Heart right ventricle (tissue), 16 donors: ENCODE measurements around the gene TWNK. TPM values are rescaled to one million over a fixed set of nuclear protein-coding genes. Genes with fewer than 3 reads are reported as not detected.

ENCODE experiments used
- ATAC-seq, 8 donors: fragments of 200-7000 bp; cut with Tn5 transposase; one replicate each; pipeline ENCODE4 v1.9.1; 2020; ENCODE audit warnings: mild to moderate bottlenecking in 8 of 8, moderate library complexity in 8 of 8, moderate number of reproducible peaks in 1 of 8
- DNase-seq, 2 donors: peaks; one replicate each; pipeline ENCODE4 v3.0.0-alpha.2; 2020
- H3K27ac ChIP-seq, 10 donors: fragments of 200-600 bp; sonication (generic) in 2 of 10; one replicate each; pipeline versions ENCODE4 v1.5.0 to v1.8.0; 2020 to 2022; ENCODE audit warnings: mild to moderate bottlenecking in 3 of 10
- H3K27me3 ChIP-seq, 7 donors: fragments of 200-600 bp; one replicate each; pipeline ENCODE4 v1.8.0; 2021 to 2022; ENCODE audit warnings: mild to moderate bottlenecking in 2 of 7
- H3K36me3 ChIP-seq, 9 donors: fragments of 200-600 bp; sonication (generic) in 1 of 9; one replicate each; pipeline versions ENCODE4 v1.5.0 to v1.8.0; 2020 to 2022; ENCODE audit warnings: mild to moderate bottlenecking in 2 of 9
- H3K4me1 ChIP-seq, 9 donors: fragments of 200-600 bp; sonication (generic) in 1 of 9; one replicate each; pipeline versions ENCODE4 v1.5.0 to v1.8.0; 2020 to 2022; ENCODE audit warnings: mild to moderate bottlenecking in 4 of 9
- H3K4me3 ChIP-seq, 10 donors: fragments of 200-600 bp; sonication (generic) in 2 of 10; one replicate each; pipeline versions ENCODE4 v1.5.0 to v1.8.0; 2020 to 2022; ENCODE audit warnings: mild to moderate bottlenecking in 7 of 10, moderate library complexity in 2 of 10
- H3K9me3 ChIP-seq, 11 donors: fragments of 200-600 bp in 10 of 11; sonication (generic) in 2 of 11; one replicate each; pipeline versions ENCODE4 v1.5.0 to v1.8.0; 2013 to 2022; ENCODE audit warnings: mild to moderate bottlenecking in 2 of 11, control low read depth in 1 of 11, moderate library complexity in 1 of 11
- WGBS, 2 donors: extraction: QIAGEN DNeasy Blood & Tissue Kit; methylation state at CpG; one replicate each; pipeline ENCODE4 v1.1.7; 2013; ENCODE audit warnings: inconsistent platforms in 1 of 2; 5-methylcytosine and 5-hydroxymethylcytosine counted together
- intact Hi-C, 10 donors: fragments of 100-400 bp; cut with DNase I; formaldehyde crosslinking; loops; one replicate each; pipeline versions ENCODE4 v1.11.1 to v1.14.2; 2022
- polyA plus RNA-seq, 2 donors: library from polyadenylated mRNA; stranded (reverse); fragments of 200-250 nt; gene quantifications; one replicate each; pipeline ENCODE4 v1.2.3, GENCODE V29; 2013
- total RNA-seq, 10 donors: library from RNA; stranded (reverse); fragmentation: NEBNext Ultra II Directional in 3 of 10; extraction: Animal tissue kit (Norgen Biotek cat#: 25700) in 3 of 10; gene quantifications; one replicate each; pipeline versions ENCODE4 v1.2.1 to v1.2.4, GENCODE V29; 2021 to 2023
- TF ChIP-seq, protein P1 (sequence below), 9 donors: fragments of 200-600 bp; sonication (generic) in 2 of 9; IDR thresholded peaks; one replicate each; pipeline versions ENCODE4 v1.5.0 to v1.8.0; 2021 to 2022; ENCODE audit warnings: antibody characterized with exemption in 9 of 9, mild to moderate bottlenecking in 5 of 9, moderate library complexity in 1 of 9
- donor health status: Arrhythmogenic right ventricular cardiomyopathy.
- donor health status: ischemic (EF 13 %, LVEDD 7.1; RV severe dilation, severe dysfunction).
- donor health status: healthy with polysubstance abuse.
- donor health status: DM: no; HTN: yes; CAD: no.
- donor health status: DM: no; HTN: no; CAD: no.
- donor health status: ischemic (EF 25% LVEDD 6.9; RV normal size, moderate dysfunction).
- donor health status: ischemic (EF 25% LVEDD 5.7; RV mildly dilated, moderate dysfunction).
- donor health status: healthy.
- donor health status: DM: yes; HTN: yes; CAD: no.
- donor health status: Ischemic cardiomyopathy.
- donor health status: ischemic (EF 35%, LVEDD 5.7; RV mildly dilated, moderate dysfunction).
- donor health status: nonischemic (EF 11% LVEDD 7.7; RV severe dilation, severe dysfunction).
- donor health status: DM: yes; HTN: yes; CAD: no.
- donor health status: PGD.
- donor health status: ischemic (EF 29% LVEDD 5.4; RV normal size, mild dysfunction).
- donor health status: nonischemic (EF 23%, LVEDD 6.1; RV moderate dilation, normal function).

Gene TWNK
- total and polyA plus RNA-seq, 12 donors: 4.2 to 7.7 (median 5.4) TPM

DNA sequence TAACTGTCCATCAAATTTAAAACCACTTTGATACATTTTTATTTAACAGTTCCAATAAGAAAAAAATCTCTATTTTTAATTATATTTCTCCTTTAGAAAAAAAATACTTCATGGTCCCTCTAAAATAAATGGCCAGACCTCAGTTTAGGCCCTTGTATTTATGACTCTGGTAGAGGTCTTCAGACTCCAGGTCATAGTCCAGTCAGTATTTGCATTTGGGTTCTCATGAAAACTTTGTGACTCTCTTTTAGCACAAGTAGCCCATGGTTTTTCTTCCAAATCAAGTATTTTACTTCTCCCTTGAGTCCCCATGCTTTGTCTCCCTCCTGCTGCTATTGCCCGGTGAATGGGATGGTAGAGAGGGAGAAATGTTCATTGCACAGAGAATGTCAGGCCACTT lies 23.5 kb upstream of the TWNK start:
- Histone ChIP-seq H3K9me3 (no peaks in the 10 kb centered on the region), H3K36me3 (peaks cover 0 to 81% (median 29%) of the 10 kb centered on the region in 9 donors), H3K4me3 (no peak overlapping the region), H3K27ac (no peak overlapping the region), H3K27me3 (no peaks in the 10 kb centered on the region), H3K4me1 (peaks cover 2 to 10% (median 5%) of the 10 kb centered on the region in 9 donors)
- TF ChIP-seq, protein P1, sequence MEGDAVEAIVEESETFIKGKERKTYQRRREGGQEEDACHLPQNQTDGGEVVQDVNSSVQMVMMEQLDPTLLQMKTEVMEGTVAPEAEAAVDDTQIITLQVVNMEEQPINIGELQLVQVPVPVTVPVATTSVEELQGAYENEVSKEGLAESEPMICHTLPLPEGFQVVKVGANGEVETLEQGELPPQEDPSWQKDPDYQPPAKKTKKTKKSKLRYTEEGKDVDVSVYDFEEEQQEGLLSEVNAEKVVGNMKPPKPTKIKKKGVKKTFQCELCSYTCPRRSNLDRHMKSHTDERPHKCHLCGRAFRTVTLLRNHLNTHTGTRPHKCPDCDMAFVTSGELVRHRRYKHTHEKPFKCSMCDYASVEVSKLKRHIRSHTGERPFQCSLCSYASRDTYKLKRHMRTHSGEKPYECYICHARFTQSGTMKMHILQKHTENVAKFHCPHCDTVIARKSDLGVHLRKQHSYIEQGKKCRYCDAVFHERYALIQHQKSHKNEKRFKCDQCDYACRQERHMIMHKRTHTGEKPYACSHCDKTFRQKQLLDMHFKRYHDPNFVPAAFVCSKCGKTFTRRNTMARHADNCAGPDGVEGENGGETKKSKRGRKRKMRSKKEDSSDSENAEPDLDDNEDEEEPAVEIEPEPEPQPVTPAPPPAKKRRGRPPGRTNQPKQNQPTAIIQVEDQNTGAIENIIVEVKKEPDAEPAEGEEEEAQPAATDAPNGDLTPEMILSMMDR (IDR thresholded peaks at IDR 0.05): no peak
- DNase-seq: no peak
- no peak for ATAC-seq
- 91 to 96% methylated on average over 1 of the region's 1 CpG for WGBS, 2 donors
- intact Hi-C loops: no loop called here

DNA sequence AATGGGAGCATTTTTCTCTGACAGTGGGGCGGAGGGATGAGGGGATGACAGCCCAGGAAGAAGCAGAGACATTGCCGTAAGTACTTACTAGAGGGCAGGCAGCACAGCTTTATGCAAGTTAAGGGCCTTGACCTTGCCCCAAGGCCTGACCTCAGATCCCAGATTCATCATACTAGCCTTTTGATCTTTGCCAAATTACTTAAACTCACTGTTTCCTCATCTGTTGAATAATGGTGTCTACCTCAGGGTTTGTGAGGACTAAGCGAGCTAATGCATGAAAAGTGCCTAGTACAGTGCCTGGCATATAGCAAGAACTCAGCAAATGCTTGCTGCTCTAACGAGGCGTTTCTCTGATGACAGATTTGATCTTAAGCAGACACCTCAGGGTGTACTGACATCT lies 21.5 kb upstream of the TWNK start:
- Histone ChIP-seq H3K27me3 (peaks cover 0 to 7% (median 0%) of the 10 kb centered on the region in 7 donors), H3K36me3 (peaks cover 0 to 61% (median 17%) of the 10 kb centered on the region in 9 donors), H3K9me3 (no peaks in the 10 kb centered on the region), H3K27ac (no peak overlapping the region), H3K4me1 (peaks cover 3 to 23% (median 15%) of the 10 kb centered on the region in 9 donors), H3K4me3 (no peak overlapping the region)
- ATAC-seq: no peak
- no peak for DNase-seq
- intact Hi-C loops: no loop called here
- 53 to 56% methylated on average over 5 of the region's 5 CpGs for WGBS, 2 donors
- TF ChIP-seq, protein P1 (IDR thresholded peaks at IDR 0.05): no peak

DNA sequence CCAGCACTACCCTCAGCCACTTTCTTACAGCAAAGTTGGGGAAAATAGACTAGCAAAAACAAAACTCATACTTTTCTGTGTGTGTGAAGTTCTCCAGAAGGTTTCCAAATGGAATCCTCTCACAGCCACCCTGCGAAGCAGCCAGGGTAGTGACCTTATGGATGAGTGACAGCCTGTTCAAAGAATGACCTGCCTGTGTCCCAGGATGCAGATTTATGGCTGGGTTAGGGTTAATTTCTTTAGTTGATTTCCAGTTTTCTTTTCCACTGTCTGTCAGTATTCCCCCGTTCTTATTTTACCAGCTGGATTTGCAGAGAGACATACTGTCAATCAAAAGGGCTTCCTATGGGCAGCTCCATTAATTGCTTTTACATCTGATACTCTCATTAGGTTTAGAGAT lies 20.5 kb upstream of the TWNK start:
- H3K9me3 ChIP-seq: no peaks in the 10 kb centered on the region
- TF ChIP-seq, protein P1 (IDR thresholded peaks at IDR 0.05): no peak
- intact Hi-C loops: no loop called here
- H3K4me3 ChIP-seq: no peak overlapping the region
- H3K27me3 ChIP-seq: peaks cover 0 to 7% (median 0%) of the 10 kb centered on the region in 7 donors
- H3K4me1 ChIP-seq: peaks cover 3 to 23% (median 15%) of the 10 kb centered on the region in 9 donors
- H3K36me3 ChIP-seq: peaks cover 0 to 51% (median 14%) of the 10 kb centered on the region in 9 donors
- WGBS, 2 donors: 66 to 68% methylated on average over 2 of the region's 2 CpGs
- no peak overlapping the region for H3K27ac ChIP-seq
- ATAC-seq (no peak), DNase-seq (no peak)

DNA sequence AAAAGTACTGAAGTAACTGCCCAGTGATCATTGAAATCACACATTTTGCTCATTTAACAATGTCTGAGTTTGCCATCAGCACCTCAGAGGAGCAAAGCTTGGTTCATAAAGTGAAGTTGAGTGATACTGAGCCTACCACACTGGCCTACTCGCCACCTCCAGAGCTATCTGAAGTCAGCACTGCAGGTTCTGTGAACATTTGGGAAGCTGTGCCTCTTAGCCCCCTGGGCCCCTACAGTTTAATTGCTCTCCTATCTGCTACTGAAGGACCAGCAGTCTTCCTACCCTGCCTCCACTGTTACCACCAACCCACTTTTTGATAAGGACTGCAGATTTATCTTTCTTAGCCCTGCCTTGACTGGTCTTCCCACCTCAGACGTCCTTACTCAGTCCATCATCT lies 20.0 kb upstream of the TWNK start:
- Histone ChIP-seq H3K36me3 (peaks cover 0 to 46% (median 9%) of the 10 kb centered on the region in 9 donors), H3K27me3 (peaks cover 0 to 7% (median 0%) of the 10 kb centered on the region in 7 donors), H3K4me3 (no peak overlapping the region), H3K27ac (no peak overlapping the region), H3K9me3 (no peaks in the 10 kb centered on the region), H3K4me1 (peaks cover 3 to 23% (median 15%) of the 10 kb centered on the region in 9 donors)
- intact Hi-C loops: no loop called here
- ATAC-seq (no peak), DNase-seq (no peak)
- WGBS, 2 donors: 84 to 85% methylated on average over 2 of the region's 2 CpGs
- TF ChIP-seq, protein P1 (IDR thresholded peaks at IDR 0.05): no peak
